OCI-LY3 (cell line): ENCODE data around the gene ARHGAP24.

Experiments
- H2AFZ ChIP-seq: fragments of 200-600, 300-600 bp; shearing (Covaris generic); 2 replicates; pipeline ENCODE4 v1.6.0; 2014; ENCODE audit warnings: antibody characterized with exemption, low read depth, low read length
- H3K27ac ChIP-seq: fragments of 200-600, 300-600 bp; sonication (generic); 2 replicates; pipeline ENCODE4 v1.5.1; 2014; ENCODE audit warnings: mild to moderate bottlenecking, low read length, moderate library complexity, mixed read lengths
- H3K27me3 ChIP-seq: fragments of 200-600, 300-600 bp; sonication (generic); 2 replicates; pipeline ENCODE4 v1.6.1; 2014; ENCODE audit warnings: low read depth, low read length, mixed read lengths
- H3K36me3 ChIP-seq: fragments of 200-600, 300-600 bp; sonication (generic); replicated peaks from 2 replicates; pipeline ENCODE3; 2014; ENCODE audit warnings: low read depth, low read length, mixed read lengths
- H3K4me1 ChIP-seq: fragments of 300-600, 200-600 bp; sonication (generic); 2 replicates; pipeline ENCODE4 v1.6.1; 2014; ENCODE audit warnings: low read length, mixed read lengths
- H3K4me2 ChIP-seq: fragments of 200-600, 300-600 bp; sonication (generic); 2 replicates; pipeline ENCODE4 v1.6.1; 2014; ENCODE audit warnings: low read length, mixed read lengths
- H3K4me3 ChIP-seq: fragments of 300-600, 200-600 bp; sonication (generic); 2 replicates; pipeline ENCODE4 v1.5.1; 2014; ENCODE audit warnings: antibody characterized with exemption, mild to moderate bottlenecking, low read length, moderate library complexity
- H3K79me2 ChIP-seq: fragments of 300-600, 200-600 bp; shearing (Covaris generic); 2 replicates; pipeline ENCODE4 v1.6.1; 2014; ENCODE audit warnings: mild to moderate bottlenecking, low read length, mixed read lengths
- H3K9ac ChIP-seq: fragments of 300-600, 200-600 bp; shearing (Covaris generic); 2 replicates; pipeline ENCODE4 v1.6.0; 2014; ENCODE audit warnings: mild to moderate bottlenecking, low read length, moderate library complexity
- H3K9me3 ChIP-seq: fragments of 200-600, 300-600 bp; shearing (Covaris generic); 2 replicates; pipeline ENCODE4 v1.6.1; 2014; ENCODE audit warnings: low read length, mixed read lengths; ENCODE audit not compliant: insufficient read depth
- H4K20me1 ChIP-seq: fragments of 200-600, 300-600 bp; sonication (generic); 2 replicates; pipeline ENCODE4 v1.6.1; 2016; ENCODE audit warnings: low read length, mixed read lengths; ENCODE audit not compliant: insufficient read depth
- EZH2phosphoT487 ChIP-seq: fragments of 200-600 bp; shearing (Covaris generic); IDR thresholded peaks from 2 replicates; pipeline ENCODE4 v1.6.1; 2018; ENCODE audit warnings: antibody characterized with exemption, mixed run types, low read depth
- TF ChIP-seq, protein P1 (sequence below): fragments of 200-600, 300-600 bp; sonication (generic); IDR thresholded peaks from 2 replicates; pipeline ENCODE4 v1.5.1; 2014; ENCODE audit warnings: antibody characterized with exemption, low read length, low read depth

Gene ARHGAP24

DNA sequence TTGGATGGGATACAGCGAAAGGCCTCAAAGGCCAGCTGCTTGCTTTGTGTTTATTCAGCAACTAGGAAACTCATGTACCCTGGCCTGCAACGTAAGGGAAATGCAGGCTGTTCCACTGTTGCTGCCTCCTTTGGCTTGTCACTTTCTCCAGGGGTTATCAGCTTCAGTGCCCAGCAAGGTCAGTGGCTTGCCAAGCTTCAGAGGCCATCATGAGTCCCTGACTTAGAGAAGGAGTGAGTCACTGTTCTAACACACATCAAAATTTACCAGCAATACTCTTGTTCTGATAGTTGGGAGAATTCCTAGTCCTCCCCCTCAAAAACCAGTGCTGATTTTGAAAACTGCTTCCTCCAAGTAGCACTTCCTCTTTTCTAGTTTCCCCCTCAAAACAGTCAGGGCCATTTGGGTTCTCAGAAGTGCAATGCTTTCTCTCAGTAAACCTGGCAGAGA lies 250.8 kb downstream of the ARHGAP24 start:
- Histone ChIP-seq H3K36me3 (peaks cover 24% of the 10 kb centered on the region), H3K9ac (peak overlapping the region; percentile 67), H4K20me1 (no peaks in the 10 kb centered on the region), H2AFZ (no peak overlapping the region), H3K4me2 (peak overlapping the region; percentile 67), H3K4me3 (peak overlapping the region; percentile 48), H3K9me3 (no peaks in the 10 kb centered on the region), H3K4me1 (peaks cover 31% of the 10 kb centered on the region), H3K27ac (peak overlapping the region; percentile 85), H3K27me3 (no peaks in the 10 kb centered on the region), H3K79me2 (peaks cover 18% of the 10 kb centered on the region)
- TF ChIP-seq EZH2phosphoT487, result no peak
- TF ChIP-seq, protein P1, sequence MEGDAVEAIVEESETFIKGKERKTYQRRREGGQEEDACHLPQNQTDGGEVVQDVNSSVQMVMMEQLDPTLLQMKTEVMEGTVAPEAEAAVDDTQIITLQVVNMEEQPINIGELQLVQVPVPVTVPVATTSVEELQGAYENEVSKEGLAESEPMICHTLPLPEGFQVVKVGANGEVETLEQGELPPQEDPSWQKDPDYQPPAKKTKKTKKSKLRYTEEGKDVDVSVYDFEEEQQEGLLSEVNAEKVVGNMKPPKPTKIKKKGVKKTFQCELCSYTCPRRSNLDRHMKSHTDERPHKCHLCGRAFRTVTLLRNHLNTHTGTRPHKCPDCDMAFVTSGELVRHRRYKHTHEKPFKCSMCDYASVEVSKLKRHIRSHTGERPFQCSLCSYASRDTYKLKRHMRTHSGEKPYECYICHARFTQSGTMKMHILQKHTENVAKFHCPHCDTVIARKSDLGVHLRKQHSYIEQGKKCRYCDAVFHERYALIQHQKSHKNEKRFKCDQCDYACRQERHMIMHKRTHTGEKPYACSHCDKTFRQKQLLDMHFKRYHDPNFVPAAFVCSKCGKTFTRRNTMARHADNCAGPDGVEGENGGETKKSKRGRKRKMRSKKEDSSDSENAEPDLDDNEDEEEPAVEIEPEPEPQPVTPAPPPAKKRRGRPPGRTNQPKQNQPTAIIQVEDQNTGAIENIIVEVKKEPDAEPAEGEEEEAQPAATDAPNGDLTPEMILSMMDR, result no peak

DNA sequence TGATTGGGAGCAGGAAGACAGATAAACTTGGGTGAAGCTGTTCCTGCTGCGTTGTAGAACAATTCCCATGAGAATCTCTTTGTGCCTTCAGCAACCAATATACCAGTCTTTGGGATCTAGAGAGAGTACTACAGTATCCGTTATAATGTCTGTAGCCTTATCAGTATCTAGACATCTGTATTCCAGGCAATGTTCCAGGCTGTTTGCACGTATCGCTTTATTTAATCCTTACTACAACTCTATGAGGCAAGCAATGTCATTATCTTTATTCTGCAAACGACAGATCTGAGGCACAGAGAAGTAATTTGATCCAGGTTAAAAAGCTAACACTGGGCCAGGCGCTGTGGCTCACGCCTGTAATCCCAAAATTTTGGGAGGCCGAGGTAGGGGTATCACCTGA lies 251.6 kb downstream of the ARHGAP24 start:
- TF ChIP-seq, protein P1, result no peak
- no peak for TF ChIP-seq EZH2phosphoT487
- no peak overlapping the region for H2AFZ ChIP-seq
- peak overlapping the region; percentile 48 for H3K4me3 ChIP-seq
- H3K4me2 ChIP-seq, result peak overlapping the region; percentile 67
- peak overlapping the region; percentile 59 for H3K9ac ChIP-seq
- H3K79me2 ChIP-seq, result peaks cover 24% of the 10 kb centered on the region
- H3K9me3 ChIP-seq, result no peaks in the 10 kb centered on the region
- H3K27ac ChIP-seq, result peak overlapping the region; percentile 85
- H3K36me3 ChIP-seq, result peaks cover 24% of the 10 kb centered on the region
- no peaks in the 10 kb centered on the region for H4K20me1 ChIP-seq
- H3K27me3 ChIP-seq, result no peaks in the 10 kb centered on the region
- peaks cover 38% of the 10 kb centered on the region for H3K4me1 ChIP-seq

DNA sequence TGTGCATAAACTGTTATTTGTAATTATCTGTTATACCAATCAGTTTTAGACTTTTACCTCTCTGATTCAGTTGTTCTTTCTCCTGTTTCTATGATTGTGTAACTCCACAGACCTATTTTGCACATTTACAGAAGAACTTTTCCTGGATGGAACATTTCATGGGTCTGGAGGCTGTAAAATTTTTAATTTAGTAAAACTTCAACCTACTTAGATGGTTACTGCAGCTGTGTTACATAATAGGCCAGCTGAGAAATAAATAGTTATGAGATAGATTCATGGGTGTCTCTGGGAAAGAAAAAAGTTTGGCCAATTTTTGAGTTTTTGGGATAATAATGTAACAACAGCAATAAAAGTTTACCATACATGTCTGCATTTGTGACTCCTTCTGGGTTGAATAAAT lies 253.5 kb downstream of the ARHGAP24 start:
- Histone ChIP-seq H3K4me3 (no peak overlapping the region), H3K9me3 (no peaks in the 10 kb centered on the region), H3K27me3 (no peaks in the 10 kb centered on the region), H4K20me1 (no peaks in the 10 kb centered on the region), H2AFZ (no peak overlapping the region), H3K9ac (no peak overlapping the region), H3K36me3 (peaks cover 13% of the 10 kb centered on the region), H3K27ac (no peak overlapping the region), H3K4me1 (peaks cover 55% of the 10 kb centered on the region), H3K4me2 (no peak overlapping the region), H3K79me2 (peaks cover 29% of the 10 kb centered on the region)
- TF ChIP-seq, protein P1, result no peak
- TF ChIP-seq EZH2phosphoT487, result no peak

DNA sequence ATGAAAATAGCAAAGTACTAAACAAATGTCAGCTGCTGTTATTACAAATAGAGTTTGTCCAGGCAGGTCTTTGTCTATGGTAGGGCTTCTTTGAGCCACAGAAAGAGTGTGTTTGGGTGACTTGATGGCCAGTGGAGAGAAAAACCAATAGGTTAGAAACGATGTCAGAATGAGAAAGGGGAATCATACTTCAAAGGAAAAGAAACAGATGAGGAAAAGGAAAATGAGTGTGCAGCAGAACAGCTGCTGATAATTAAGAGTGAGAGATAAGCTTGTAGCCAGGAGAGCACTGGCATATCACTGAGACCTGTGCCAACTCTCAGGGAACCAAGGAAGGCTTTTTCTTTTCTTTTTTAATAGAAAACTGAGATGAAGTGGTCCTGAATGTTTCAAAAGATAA lies 257.2 kb downstream of the ARHGAP24 start:
- peaks cover 53% of the 10 kb centered on the region for H3K4me1 ChIP-seq
- no peak overlapping the region for H2AFZ ChIP-seq
- TF ChIP-seq EZH2phosphoT487, result no peak
- TF ChIP-seq, protein P1, result no peak

More for the DNA sequence above, 257.2 kb downstream of the ARHGAP24 start:
- Histone ChIP-seq H3K36me3 (peaks cover 18% of the 10 kb centered on the region), H3K27ac (peak overlapping the region; percentile 50), H3K4me3 (0 out of 2 replicates have a peak overlapping the region, but pooled peaks have one; percentile 3), H3K27me3 (no peaks in the 10 kb centered on the region), H4K20me1 (no peaks in the 10 kb centered on the region), H3K4me2 (peak overlapping the region; percentile 52), H3K79me2 (peaks cover 47% of the 10 kb centered on the region), H3K9ac (peak overlapping the region; percentile 6; the same call in 1 of the 2 replicates), H3K9me3 (no peaks in the 10 kb centered on the region)
